G401.6 (cell line): Measurements from ENCODE around the gene ZNF20.
A peak's percentile ranks its signal among the peaks of the same experiment; 100 is the strongest.

Experiments used
- FAIRE-seq: peaks from 2 replicates; lab custom pipeline; 2012; peaks lifted over from hg19 to GRCh38; lab: Jason Lieb, UNC

The ZNF20 gene

DNA sequence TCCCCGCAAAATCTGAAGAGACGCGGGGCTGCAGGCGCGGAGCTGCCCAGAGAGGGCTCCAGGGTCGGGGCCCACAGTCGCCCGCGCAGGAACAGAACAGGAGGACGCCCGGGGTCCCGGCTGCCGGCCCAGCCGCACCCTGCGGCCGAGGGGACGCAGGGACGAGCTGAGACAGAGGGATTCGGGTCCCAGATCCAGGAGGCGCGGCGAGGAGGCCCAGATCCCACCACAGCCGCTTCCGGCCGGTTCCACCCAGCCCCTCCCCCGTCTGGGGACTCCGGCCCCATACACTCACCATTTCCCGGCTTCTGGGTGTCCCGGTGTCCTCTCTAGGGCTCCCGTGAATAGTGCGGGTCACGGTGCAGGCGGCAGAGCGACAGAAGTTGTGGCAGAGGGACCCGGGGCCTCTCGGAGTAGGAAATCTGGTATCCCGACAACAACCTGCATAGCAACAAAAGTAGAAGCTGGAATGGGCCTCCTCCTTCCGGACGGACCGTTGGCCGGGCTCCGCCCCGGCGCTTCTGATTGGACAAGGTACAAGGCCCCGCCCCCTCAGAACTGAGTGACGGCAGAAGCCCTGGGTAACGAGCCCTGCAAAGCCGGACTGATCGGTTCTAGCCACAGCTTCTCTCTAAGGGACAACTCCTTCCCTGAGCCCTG lies at the start of gene ZNF20:
Gene ZNF20 (minus strand): TSS at position 466 of the 660 bp plus-strand sequence. CDS start 168 bp downstream, at position 298.
- no peak for FAIRE-seq

DNA sequence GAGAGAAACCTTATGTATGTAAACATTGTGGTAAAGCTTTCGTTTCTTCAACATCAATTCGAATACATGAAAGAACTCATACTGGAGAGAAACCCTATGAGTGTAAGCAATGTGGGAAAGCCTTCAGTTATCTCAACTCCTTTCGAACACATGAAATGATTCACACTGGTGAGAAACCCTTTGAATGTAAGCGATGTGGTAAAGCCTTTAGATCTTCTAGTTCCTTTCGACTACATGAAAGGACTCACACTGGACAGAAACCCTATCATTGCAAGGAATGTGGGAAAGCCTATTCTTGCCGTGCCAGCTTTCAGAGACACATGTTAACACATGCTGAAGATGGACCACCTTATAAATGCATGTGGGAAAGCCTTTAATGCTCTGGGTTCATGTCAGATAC lies 47.5 kb upstream of the ZNF20 start:
- FAIRE-seq = no peak

DNA sequence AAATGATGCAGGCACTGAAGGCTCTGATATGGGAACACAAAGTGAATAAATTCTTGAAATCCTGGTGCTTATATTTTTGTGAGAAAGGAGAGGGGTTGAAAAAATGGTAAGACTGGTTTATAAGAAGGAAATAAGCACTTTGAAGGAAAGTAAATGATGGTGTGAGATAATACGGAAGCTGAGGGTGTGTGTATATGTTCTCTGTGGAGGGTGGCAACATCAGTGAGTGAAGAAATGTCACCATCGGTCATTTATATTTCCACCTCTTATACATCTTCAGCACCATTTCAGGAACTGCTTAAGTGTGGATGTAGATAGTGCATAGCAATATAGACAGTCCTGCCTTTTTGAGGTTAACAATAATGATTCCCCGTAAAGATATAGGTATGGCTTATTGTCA lies 40.2 kb upstream of the ZNF20 start:
- FAIRE-seq = no peak

DNA sequence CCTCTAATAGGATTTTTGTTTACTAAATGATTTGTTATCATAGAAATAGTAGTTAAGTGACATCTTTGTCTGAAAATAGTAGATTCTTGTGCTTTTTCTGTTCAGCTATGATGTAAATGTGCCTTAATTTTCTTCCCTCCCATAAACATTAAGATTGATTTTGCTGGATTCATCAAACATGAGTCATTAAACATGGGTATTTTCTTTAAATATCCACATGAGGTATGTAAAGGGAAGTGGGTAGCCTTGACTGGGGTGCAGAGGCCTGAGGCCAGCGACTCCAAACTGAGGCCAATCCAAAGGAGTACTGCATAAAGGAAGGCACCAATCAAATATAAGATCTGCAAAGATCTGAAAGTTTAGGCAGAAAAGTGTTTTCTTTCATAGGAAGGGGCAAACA lies 26.5 kb upstream of the ZNF20 start:
- no peak for FAIRE-seq

DNA sequence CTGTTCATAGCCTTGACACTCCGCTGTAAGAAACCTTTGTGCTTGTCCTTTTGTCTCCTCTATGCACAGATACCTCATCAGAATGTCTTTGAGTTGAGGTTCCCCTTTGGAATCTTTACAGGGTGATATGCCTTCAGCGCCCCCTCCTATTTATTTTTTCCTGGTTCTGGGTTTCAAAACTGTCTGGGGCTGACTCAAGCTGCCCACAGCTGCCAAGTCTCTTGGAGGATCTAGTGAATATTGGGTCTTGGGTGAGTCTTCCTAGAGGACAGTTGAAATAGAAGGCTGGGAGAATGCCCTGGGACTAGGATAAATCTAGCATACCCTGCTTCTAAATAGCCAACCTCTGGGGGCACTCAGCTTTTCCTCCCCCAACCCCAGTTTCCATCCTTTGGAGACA lies 23.7 kb upstream of the ZNF20 start:
- FAIRE-seq = no peak

DNA sequence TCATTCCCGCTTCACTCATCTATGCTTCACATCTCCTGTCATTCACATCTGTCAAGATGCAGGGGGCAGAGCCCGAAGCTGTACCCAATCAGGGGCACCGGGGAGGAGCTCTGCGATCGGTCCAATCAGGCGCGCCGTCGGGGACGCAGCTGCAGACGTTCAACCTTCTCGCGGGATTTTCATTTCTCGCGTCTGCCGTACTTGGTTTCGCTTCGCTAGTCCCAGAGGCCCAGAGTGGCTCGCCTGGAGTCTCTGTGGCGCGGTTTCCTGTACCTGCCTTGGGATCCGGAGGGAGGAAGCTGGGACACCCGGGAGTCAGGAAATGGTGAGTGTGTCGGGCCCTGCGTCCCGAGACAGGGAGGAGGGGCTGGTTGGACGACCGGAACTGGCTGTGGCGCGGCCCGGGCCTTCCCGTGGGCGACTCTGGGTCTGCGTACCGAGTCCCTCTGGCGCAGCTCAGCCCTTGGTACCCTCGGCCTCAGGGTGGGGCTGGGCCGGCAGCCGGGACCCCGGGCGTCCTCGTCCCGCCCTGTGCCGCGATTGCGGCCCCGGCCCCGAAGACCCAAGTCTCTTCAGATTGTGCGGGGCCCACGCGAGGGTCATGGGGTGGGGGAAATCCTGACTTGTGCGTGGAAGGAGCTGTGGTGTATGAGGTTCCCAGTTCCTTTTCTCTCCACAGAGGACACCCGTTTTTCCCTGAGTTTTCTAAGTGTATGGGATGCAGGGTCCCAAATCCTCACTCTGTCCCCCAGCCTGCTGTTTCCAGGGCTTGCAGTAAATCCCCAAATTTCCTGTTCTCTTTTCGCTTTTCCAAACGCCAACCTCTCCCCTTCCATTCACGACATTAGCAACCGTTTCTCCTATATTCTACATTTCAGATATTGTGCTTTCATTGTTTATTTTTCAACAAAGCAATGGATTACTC lies 23.0 kb upstream of the ZNF20 start, which contains the start of gene ZNF136:
Gene ZNF136 (plus strand): TSS at position 215 of the 925 bp plus-strand sequence. CDS start 108 bp downstream, at position 323.
- peak; percentile 89 for FAIRE-seq

DNA sequence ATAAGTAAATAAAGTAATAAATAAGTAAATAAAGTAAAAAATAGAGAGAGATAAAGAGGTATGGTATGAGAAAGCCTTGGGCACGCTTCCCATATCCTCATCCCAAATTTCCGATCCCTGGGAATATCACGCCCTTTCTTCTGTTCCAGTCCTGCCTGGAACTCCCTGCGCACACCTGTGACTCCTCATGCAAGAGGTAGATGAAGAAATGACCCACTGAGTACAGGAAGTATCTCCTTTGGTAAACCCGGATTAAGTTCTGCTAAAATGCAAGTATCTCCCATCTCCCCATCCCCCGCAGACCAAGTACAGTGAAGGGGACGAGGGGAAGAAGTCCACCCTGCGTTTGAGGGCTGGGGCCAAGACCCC lies 22.3 kb upstream of the ZNF20 start:
- no peak for FAIRE-seq

DNA sequence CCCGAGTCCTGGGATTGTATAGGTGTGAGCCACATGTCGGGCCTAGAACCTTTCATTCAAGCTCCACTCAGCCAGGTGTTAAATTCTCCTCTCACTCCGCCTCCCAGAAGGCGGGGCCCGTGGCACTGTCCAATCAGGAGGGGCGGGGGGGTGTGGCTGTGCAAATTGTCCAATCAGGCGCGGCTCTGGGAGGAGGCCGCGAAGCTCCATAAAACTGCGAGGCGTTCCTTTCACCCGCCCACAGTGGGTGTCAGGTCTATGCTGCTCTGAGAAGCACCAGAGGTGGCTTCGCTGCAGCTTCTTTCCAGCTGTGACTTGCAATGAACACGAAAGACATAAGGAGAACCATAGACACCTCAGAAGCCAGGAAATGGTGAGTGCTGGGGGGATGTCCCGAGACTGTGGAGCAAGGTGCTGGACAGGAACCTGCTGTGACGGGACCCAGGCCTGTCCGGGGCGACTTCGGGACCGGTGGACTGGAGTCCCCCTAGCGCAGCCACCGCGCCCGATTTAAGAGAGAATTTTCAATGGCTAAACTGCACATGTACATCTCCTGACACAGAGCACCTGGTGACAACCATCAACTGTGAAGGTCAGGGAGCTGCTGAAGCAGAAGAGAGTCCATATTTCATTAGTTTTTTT lies 19.7 kb upstream of the ZNF20 start:
- no peak for FAIRE-seq

DNA sequence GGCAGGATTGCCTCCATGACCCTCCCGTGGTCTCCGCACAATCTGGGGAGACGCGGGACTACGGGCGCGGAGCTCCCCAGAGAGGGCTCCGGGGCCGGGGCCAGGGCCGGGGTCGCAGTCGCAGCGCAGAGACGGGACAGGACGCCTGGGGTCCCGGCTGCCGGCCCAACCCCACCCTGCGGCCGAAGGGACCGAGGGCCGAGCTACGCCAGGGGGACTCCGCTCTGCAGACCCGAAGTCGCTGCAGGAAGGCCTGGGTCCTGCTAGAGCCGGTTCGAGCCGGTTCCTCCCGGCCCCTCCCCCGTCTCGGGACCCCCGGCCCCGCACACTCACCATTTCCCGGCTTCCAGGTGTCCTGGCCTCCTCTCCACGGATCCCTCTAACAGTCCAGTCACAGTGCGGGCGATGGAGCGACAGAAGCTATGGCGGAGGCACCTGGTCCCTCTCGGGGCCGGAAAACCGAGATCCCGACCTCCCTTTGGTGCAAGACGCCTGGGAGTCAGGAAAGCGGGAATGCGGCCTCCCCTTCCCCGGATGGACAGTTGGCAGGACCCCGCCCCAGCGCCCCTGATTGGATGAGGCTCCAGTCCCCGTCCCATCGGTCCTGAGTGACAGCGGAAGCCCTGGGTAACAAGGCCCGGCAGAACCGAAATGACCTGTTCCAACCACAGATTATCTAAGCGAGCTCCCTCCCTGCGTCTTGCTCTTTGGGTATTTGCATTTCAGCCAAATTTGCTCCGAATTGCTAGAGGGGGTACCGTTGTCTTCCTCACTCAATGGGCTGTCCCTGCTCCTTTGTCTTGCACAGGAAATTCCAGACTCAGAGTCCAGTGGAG lies 16.3 kb upstream of the ZNF20 start, which contains the start of gene ZNF625:
Gene ZNF625 (minus strand): TSS at position 512 of the 836 bp plus-strand sequence. CDS start 176 bp downstream, at position 336.
- peak; percentile 65 for FAIRE-seq

DNA sequence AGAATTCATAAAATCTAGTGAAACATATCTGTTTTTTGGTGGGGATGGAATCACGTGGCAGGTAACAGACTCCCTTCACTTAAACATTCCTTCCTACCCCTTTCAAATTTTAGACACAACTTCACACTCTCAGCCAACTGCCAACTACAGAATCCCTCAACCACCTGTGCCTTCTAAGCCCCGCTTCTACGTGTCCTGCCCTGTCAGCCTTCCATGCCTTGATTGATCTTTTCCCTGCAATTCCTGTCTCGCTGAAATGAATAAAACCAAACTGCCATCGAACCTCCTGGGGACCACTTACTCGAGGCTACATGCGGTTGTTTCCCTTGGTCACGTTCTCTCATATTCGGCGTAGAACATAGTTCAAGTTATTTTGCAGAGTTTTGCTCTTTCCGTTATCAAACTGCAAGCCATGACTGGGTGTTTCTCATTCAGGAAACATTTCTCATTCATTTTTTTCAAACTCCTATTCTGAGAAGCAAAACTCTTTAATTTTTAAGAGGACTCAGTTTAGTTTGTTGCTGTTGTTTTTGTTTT lies 15.2 kb upstream of the ZNF20 start:
- FAIRE-seq = no peak

DNA sequence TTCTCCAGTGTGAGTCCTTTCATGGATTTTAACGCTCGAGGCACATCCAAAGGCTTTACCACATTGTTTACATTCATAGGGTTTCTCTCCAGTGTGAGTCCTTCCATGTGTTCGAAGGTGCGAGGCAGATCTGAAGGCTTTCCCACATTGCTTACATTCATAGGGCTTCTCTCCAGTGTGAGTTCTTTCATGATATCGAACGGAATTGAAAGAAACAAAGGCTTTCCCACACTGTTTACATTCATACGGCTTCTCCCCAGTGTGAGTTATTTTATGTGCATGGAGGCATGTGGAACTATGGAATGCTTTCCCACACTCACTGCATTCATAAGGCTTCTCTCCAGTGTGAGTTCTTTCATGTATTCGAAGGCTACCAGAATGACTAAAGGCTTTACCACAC lies 5.2 kb upstream of the ZNF20 start:
- FAIRE-seq = no peak

DNA sequence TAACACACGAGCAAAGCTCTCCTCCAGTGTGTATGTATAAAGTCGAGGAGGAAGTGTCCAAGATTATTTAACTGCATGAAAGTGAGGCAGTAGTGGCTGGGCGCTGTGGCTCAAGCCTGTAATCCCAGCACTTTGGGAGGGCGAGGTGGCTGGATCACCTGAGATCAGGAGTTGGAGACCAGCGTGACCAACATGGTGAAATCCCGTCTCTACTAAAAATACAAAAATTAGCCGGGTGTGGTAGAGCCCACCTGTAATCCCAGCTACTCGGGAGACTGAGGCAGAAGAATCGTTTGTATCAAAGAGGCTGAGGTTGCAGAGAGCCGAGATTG lies 1.2 kb upstream of the ZNF20 start:
- FAIRE-seq = no peak

DNA sequence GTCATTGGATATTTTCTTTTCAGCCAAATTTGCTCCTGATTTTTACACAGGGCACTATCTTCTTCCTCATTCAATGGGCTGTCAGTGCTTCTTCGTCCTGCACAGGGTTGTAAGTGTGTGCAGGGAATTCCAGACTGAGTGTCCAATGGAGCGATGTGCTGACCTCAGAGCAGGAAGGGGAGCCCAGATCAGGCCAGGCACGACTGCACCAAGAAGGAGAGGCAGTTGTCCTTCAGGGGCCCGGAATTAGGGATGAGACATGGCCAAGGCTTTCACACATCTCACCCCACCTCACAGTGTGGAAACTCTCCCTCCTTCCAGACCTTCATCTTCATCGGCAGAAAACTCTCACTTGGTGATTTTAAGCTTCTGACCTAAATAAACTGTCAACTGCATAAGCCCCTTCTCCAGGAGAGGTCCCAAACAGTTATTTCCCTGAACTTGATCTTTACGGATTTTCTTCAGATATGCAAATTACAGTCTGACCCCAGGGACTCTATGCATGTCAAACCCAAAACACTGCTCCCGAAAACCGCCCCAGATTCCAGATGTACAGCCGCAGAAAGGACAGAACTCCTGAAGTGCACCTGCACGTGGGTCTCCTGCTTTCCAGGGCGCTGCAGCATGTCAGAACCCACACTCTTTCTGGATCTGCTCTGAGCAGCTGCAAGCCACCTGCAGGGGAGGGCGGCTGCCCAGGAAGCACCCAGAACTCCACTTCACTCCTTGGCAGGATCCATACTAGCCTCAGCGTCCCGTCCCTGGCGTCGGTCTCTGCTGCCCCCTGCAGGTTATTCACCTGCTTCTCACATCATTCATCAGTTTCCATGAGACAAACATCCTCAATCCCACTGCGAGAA lies 625 bp upstream of the ZNF20 start:
- FAIRE-seq = no peak

DNA sequence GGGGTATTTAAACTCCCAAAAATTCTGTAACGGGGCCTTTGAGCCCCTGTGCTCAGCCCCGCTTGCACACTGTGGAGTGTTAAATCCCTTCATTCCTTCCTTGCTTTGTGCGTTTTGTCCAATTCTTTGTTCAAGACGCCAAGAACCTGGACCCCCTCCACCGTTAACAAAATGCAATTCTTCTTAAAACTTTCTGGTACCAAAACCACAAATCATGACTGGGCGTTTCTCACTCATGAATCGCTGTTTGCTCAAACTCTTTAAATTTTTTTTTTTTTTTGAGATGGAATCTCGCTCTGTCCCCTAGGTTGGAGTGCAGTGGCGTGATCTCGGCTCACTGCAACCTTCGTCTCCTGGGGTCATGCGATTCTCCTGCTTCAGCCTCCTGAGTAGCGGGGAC lies 881 bp downstream of the ZNF20 start:
- FAIRE-seq = no peak

DNA sequence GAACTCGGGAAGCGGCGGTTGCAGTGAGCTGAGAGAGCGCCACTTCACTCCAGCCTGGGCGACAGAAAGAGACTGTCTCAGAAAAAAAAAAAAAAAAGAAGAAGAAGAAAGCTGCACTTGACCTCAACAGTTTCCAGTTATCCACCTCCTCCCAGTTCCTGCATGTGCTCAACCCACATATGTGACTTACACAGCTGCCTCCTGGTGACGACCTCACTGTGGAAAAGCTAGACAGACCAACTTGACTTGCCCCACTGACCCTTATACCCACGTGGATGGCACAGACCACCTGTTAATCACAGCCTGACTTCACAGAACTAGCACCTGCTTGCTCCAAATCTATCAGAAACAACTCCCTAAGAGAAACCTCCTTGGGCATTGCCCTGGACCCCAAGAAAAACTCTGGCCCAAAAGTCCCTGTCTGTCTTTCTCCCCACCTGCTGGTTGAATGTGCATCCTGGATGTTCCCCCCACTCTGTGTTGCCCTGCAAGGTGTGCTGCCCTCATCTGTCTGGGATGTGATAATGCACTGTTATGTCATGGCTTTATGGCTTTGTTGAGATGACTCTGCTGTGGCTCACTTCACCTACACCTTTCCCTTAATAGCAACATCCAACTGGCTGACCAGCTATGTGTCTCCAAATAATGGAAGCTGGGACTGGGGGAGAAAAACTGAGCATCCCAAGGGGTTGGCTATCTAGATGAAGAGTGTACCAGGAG lies 2.8 kb downstream of the ZNF20 start:
- no peak for FAIRE-seq

DNA sequence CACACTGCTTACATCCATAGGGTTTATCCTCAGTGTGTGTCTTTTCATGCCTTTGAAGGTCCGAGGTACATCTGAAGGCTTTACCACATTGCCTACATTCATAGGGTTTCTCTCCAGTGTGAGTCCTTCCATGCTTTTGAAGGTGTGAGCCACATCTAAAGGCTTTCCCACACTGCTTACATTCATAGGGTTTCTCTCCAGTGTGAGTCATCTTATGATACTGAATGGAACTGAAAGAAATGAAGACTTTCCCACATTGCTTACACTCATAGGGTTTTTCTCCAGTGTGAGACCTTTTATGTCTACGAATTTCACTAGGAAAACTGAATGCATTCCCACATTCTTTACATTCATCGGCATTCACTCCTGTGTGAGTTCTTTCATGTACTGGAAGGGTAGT lies 7.1 kb downstream of the ZNF20 start:
- FAIRE-seq = no peak

DNA sequence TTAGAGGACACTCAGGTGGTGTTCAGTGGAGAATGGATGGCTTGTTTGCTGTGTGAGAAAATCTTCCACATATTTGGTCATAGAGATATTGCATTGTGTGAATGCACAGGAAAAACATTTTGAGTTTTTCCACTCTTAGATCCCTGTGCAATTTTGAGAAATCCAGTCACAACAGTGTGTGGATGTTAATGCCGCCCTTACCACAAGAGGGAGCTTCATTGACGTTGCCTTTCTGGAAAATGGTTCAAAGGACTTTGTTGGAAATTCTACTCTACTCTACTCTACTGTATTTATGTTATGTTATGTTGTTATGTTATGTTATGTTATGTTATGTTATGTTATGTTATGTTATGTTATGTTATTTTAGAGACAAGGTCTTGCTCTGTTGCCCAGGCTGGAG lies 13.4 kb downstream of the ZNF20 start:
- FAIRE-seq = no peak

DNA sequence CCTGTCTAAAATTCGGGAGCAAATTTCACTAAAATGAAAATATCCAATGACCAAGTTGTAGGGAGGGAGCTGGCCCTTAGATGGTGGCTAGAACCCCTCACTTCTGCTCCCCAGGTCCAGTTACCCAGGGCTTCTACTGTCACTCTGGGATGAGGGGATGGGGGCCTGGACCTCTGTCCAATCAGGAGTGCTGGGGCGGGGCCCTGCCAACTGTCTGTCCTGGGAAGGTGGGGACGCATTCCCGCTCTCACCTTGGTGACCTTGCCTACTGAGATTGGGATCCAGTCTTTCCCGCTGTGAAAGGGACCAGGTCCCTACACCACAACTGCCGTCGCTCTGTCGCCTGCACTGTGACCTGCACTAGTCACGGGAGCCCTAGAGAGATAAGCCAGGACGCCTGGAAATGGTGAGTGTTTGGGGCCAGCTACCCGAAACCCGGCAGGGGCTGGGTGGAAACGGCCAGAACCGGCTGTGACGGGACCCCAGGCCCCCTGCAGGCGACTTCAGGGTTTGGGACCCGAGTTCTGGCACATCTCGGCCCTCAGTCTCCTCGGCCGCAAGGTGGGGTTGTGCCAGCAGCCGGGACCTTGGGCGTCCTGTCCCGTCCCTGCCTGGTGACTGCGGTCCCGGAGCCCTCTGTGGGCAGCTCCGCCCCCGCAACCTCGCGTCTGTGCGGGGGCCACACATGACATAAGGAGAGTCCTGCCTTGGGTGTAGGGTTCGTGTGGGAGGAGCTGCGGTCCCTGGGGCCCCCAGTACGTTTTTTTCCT lies 22.8 kb downstream of the ZNF20 start:
- no peak for FAIRE-seq

DNA sequence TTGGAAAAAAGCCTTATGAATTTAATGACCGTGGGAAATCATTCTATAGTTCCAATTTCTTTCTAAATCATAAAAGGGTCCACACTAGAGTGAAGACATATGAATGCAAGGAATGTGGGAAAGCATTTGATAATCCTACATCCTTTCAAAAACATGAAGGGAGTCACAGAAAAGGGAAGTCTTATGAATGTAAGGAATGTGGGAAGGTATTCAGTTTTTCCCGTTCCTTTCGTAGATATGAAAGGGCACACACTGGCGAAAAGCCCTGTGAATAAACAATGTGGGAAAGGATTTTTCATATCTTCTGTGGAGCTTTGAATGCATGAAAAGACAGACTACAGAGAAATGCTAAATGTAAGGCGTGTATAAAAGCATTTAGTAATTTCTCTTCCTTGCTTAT lies 27.0 kb downstream of the ZNF20 start:
- no peak for FAIRE-seq
